CD8-positive, alpha-beta memory T cell (primary cell): Measurements from ENCODE around the gene FMNL3. TPM values are rescaled to one million over a fixed set of nuclear protein-coding genes. Genes with fewer than 3 reads are reported as not detected.
"Not testable (repeated sequence)": the region's sequence is repeated elsewhere in the genome, so short reads cannot be mapped to it uniquely, and the experiment has no call there.

ENCODE experiments used
- CTCF ChIA-PET: fragments of 350-600 bp; sonication (Branson Sonifier 250); formaldehyde crosslinking; loops from one replicate; lab custom pipeline; 2021; ENCODE audit warnings: antibody characterized with exemption; lab: Charles Lee
- POLR2A ChIA-PET: fragments of 350-600 bp; sonication (Branson Sonifier 250); formaldehyde crosslinking; loops from one replicate; lab custom pipeline; 2021; ENCODE audit warnings: antibody characterized with exemption; lab: Charles Lee
- DNase-seq, 5 donors: peaks; one replicate each; pipeline versions ENCODE4 v3.0.0 to v3.0.0-alpha.2; 2020 to 2022; ENCODE audit warnings: mixed read lengths in 1 of 5
- H3K27ac ChIP-seq: one replicate; pipeline ENCODE4 v1.7.0; 2013; ENCODE audit warnings: low read depth, mild to moderate bottlenecking, low read length, moderate library complexity
- H3K27me3 ChIP-seq: 2 replicates; pipeline ENCODE4 v1.7.0; 2013; ENCODE audit warnings: low read length, mild to moderate bottlenecking; ENCODE audit not compliant: insufficient read depth, poor library complexity, severe bottlenecking
- H3K36me3 ChIP-seq: 2 replicates; pipeline ENCODE4 v1.7.0; 2013; ENCODE audit warnings: mild to moderate bottlenecking, low read length, moderate library complexity; ENCODE audit not compliant: insufficient read depth
- H3K4me1 ChIP-seq: 2 replicates; pipeline ENCODE4 v1.7.0; 2013; ENCODE audit warnings: mild to moderate bottlenecking, low read length, moderate library complexity; ENCODE audit not compliant: insufficient read depth
- H3K4me3 ChIP-seq: 2 replicates; pipeline ENCODE4 v1.7.0; 2013; ENCODE audit warnings: mild to moderate bottlenecking, low read length
- H3K9me3 ChIP-seq: 2 replicates; pipeline ENCODE4 v1.7.0; 2013; ENCODE audit warnings: mild to moderate bottlenecking, low read length
- H3K27ac Mint-ChIP-seq, 8 donors: one replicate each; pipeline ENCODE4 v1.8.0; 2020 to 2021; ENCODE audit warnings: mixed read lengths in 8 of 8, mild to moderate bottlenecking in 6 of 8, inconsistent platforms in 3 of 8, moderate library complexity in 3 of 8
- H3K27me3 Mint-ChIP-seq, 2 donors: one replicate each; pipeline ENCODE4 v1.8.0; 2020 to 2021; ENCODE audit warnings: mixed read lengths in 2 of 2, mild to moderate bottlenecking in 1 of 2, moderate library complexity in 1 of 2
- H3K36me3 Mint-ChIP-seq, 3 donors: one replicate each; pipeline ENCODE4 v1.8.0; 2020 to 2021; ENCODE audit warnings: mixed read lengths in 3 of 3, inconsistent platforms in 1 of 3, mild to moderate bottlenecking in 1 of 3
- H3K4me1 Mint-ChIP-seq, 3 donors: one replicate each; pipeline ENCODE4 v1.8.0; 2020 to 2021; ENCODE audit warnings: mixed read lengths in 3 of 3, inconsistent platforms in 1 of 3, mild to moderate bottlenecking in 1 of 3
- H3K4me3 Mint-ChIP-seq, 7 donors: one replicate each; pipeline ENCODE4 v1.8.0; 2020 to 2021; ENCODE audit warnings: mixed read lengths in 7 of 7, mild to moderate bottlenecking in 6 of 7, moderate library complexity in 4 of 7, inconsistent platforms in 2 of 7
- H3K9me3 Mint-ChIP-seq, 5 donors: one replicate each; pipeline ENCODE4 v1.8.0; 2020 to 2022; ENCODE audit warnings: mixed read lengths in 5 of 5, mild to moderate bottlenecking in 3 of 5, moderate library complexity in 2 of 5, inconsistent platforms in 1 of 5
- polyA plus RNA-seq: library from polyadenylated mRNA; unstranded; fragments of 300-500 nt; fragmentation: Illumina TruSeq; gene quantifications from one replicate; pipeline ENCODE4 v1.2.3, GENCODE V29; 2021
- total RNA-seq, 2 experiments: library from RNA; stranded (reverse); gene quantifications; one replicate each; pipeline ENCODE4 v1.2.3, GENCODE V29; 2021

Gene FMNL3
- total and polyA plus RNA-seq, 3 experiments from 2014 or later, result 6.3 to 36.7 (median 35.8) TPM

DNA sequence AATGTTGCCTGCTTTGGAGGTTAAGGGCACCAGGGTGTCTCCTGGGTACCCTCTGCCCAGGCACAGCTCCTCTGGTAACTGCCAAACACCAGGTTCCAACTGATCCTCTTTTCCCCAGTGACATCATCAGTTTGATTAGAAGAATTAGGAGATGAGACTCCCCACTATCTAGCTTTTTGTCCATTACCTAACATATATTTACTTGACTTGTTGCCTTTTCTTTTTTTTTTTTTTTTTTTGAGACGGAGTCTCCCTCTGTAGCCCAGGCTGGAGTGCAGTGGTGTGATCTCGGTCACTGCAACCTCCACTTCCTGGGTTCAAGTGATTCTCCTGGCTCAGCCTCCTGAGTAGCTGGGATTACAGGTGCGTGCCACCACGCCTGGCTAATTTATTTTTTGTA lies 101.7 kb downstream of the FMNL3 start, which contains the start of gene FAM186B:
TSS of gene FAM186B (minus strand) at position 101 of the 400 bp plus-strand sequence. CDS start 162 bp downstream, outside the sequence.
- H3K27me3 Mint-ChIP-seq, result peaks cover 5 to 19% of the 10 kb centered on the region in 2 donors
- DNase-seq, H3K36me3 ChIP-seq, H3K4me1 Mint-ChIP-seq, H3K4me3 Mint-ChIP-seq, H3K27me3 ChIP-seq, H3K4me3 ChIP-seq, POLR2A ChIA-PET, H3K36me3 Mint-ChIP-seq, H3K27ac ChIP-seq, H3K4me1 ChIP-seq, H3K9me3 ChIP-seq: not testable (repeated sequence)
- CTCF ChIA-PET, result interaction anchor here (1.2 kb wide), 1 partner anchor 19 kb away, joined by 3 read pairs; no protein-coding TSS in a partner anchor
- H3K27ac Mint-ChIP-seq, result peak within 1 kb of the TSS in 1 of 8 donors; percentile 33
- peaks cover 3 to 11% (median 7%) of the 10 kb centered on the region in 5 donors for H3K9me3 Mint-ChIP-seq

DNA sequence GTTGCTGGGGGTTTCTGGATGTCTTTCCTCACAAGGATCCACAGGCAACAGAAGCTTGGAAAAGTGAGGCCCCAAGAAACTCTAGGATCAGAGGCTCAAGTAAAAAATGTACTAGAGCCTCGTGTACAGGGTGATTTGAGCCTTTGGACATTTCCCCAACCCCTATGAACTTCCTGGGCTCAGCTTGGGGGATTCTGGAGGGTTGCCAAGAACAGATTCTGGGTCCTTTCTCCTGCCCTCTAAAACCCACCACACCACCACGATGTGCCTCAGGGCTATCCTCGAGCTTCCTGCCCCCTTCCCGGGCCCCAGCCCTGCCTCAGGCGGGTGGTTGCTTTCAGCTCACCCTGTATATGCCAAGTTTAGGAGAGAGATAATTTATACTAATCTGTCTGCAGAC lies 102.3 kb downstream of the FMNL3 start:
- Mint-ChIP-seq H3K9me3 (peaks cover 0 to 6% (median under 1%) of the 10 kb centered on the region in 5 donors), H3K27me3 (peaks cover 0 to 15% of the 10 kb centered on the region in 2 donors), H3K4me3 (no peak overlapping the region), H3K4me1 (no peaks in the 10 kb centered on the region), H3K27ac (no peak overlapping the region), H3K36me3 (peaks cover 0 to 2% (median 0%) of the 10 kb centered on the region in 3 donors)
- no peak for DNase-seq
- H3K36me3 ChIP-seq, result no peaks in the 10 kb centered on the region
- H3K4me1 ChIP-seq, result no peaks in the 10 kb centered on the region
- H3K9me3 ChIP-seq, result no peaks in the 10 kb centered on the region
- H3K27me3 ChIP-seq, result no peaks in the 10 kb centered on the region
- no peak overlapping the region for H3K4me3 ChIP-seq
- POLR2A ChIA-PET, result no interaction called here
- CTCF ChIA-PET, result interaction anchor here (1.2 kb wide), 1 partner anchor 19 kb away, joined by 3 read pairs; no protein-coding TSS in a partner anchor
- no peak overlapping the region for H3K27ac ChIP-seq

DNA sequence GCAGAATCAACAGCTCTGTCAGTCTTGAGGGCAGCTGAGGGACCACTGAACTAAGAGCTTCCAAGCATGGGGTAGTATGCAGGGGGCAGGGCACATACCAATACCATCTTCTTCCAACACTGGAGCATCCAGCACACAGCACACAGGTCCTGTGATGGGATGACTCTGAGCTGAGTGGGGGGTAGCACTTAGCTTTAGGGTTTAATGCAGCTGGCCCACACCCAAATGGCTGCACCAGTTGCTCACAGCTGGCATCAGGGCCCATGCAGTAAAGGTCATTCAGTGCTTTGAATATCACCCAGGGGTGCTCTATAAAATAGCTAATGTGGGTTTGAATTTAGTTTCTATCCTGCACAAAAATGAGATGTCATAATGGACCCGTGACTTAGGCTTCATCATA lies 103.5 kb downstream of the FMNL3 start:
- Histone ChIP-seq H3K9me3 (no peaks in the 10 kb centered on the region), H3K27ac (no peak overlapping the region), H3K27me3 (no peaks in the 10 kb centered on the region), H3K4me3 (no peak overlapping the region), H3K36me3 (no peaks in the 10 kb centered on the region), H3K4me1 (no peaks in the 10 kb centered on the region)
- peaks cover 0 to 7% of the 10 kb centered on the region in 2 donors for H3K27me3 Mint-ChIP-seq
- ChIA-PET POLR2A (interaction anchor here (0.5 kb wide), 1 partner anchor 66 kb away, joined by 4 read pairs; no protein-coding TSS in a partner anchor), CTCF (interaction anchor here (1.1 kb wide), 1 partner anchor 50 kb away, joined by 3 read pairs; no protein-coding TSS in a partner anchor)
- H3K36me3 Mint-ChIP-seq, result no peaks in the 10 kb centered on the region
- DNase-seq, result no peak
- H3K9me3 Mint-ChIP-seq, result no peaks in the 10 kb centered on the region
- no peak overlapping the region for H3K4me3 Mint-ChIP-seq
- H3K27ac Mint-ChIP-seq, result no peak overlapping the region
- no peaks in the 10 kb centered on the region for H3K4me1 Mint-ChIP-seq

DNA sequence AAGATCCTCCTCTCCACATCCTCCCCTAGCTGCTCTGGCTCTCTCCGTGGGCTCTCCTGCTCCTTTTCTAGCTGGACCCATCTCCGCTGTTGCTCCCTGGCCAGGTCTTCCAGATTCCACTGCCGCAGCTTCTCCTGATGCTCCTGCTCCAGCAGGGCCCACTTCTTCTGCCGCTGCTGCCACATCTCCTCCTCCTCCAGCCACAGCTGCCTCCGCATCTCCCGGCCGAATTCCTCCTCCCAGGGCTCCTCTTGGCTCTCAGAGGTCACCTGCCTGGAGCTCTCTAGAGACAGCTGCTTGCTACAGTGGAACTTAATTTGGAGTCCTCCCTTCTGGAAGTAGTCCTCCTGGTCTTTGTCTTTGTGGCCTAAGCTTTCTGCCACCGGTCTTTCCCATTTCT lies 107.2 kb downstream of the FMNL3 start:
- H3K27me3 ChIP-seq, result no peaks in the 10 kb centered on the region
- no peaks in the 10 kb centered on the region for H3K9me3 Mint-ChIP-seq
- ChIA-PET POLR2A (no interaction called here), CTCF (interaction anchor here (0.9 kb wide), 1 partner anchor 20 kb away, joined by 4 read pairs; no protein-coding TSS in a partner anchor)
- no peaks in the 10 kb centered on the region for H3K36me3 Mint-ChIP-seq
- no peaks in the 10 kb centered on the region for H3K9me3 ChIP-seq
- H3K4me1 Mint-ChIP-seq, result no peaks in the 10 kb centered on the region
- H3K4me3 ChIP-seq, result no peak overlapping the region
- no peak for DNase-seq
- no peaks in the 10 kb centered on the region for H3K4me1 ChIP-seq
- no peak overlapping the region for H3K4me3 Mint-ChIP-seq
- H3K27ac ChIP-seq, result no peak overlapping the region
- H3K27me3 Mint-ChIP-seq, result no peaks in the 10 kb centered on the region
- no peaks in the 10 kb centered on the region for H3K36me3 ChIP-seq
- H3K27ac Mint-ChIP-seq, result no peak overlapping the region

DNA sequence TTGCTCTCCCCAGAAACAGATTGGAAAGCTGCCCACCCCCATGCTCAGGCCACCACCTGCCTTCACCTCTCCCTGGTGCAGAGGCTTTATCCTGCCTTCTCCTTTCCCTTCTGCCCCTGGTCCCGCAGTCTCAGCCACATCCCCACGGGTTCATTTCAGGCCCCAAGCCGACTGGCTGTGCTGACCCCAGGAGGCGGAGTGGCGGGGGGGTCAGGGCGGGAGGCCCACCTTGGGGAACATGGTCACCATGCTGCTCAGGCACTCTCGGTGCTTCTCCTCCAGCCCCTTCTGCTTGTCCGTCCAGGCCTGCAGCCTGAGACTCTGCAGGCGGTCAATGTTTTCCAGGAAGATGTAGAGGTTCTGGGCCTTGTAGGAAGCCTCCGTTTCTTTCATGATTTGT lies 108.7 kb downstream of the FMNL3 start:
- Mint-ChIP-seq H3K4me3 (no peak overlapping the region), H3K9me3 (no peaks in the 10 kb centered on the region), H3K27me3 (no peaks in the 10 kb centered on the region), H3K36me3 (no peaks in the 10 kb centered on the region), H3K4me1 (no peaks in the 10 kb centered on the region), H3K27ac (peak overlapping the region in 2 of 8 donors; percentile 56 to 75)
- no peak for DNase-seq
- ChIA-PET POLR2A (no interaction called here), CTCF (no interaction called here)
- Histone ChIP-seq H3K36me3 (no peaks in the 10 kb centered on the region), H3K27ac (no peak overlapping the region), H3K9me3 (no peaks in the 10 kb centered on the region), H3K4me1 (no peaks in the 10 kb centered on the region), H3K27me3 (no peaks in the 10 kb centered on the region), H3K4me3 (no peak overlapping the region)

DNA sequence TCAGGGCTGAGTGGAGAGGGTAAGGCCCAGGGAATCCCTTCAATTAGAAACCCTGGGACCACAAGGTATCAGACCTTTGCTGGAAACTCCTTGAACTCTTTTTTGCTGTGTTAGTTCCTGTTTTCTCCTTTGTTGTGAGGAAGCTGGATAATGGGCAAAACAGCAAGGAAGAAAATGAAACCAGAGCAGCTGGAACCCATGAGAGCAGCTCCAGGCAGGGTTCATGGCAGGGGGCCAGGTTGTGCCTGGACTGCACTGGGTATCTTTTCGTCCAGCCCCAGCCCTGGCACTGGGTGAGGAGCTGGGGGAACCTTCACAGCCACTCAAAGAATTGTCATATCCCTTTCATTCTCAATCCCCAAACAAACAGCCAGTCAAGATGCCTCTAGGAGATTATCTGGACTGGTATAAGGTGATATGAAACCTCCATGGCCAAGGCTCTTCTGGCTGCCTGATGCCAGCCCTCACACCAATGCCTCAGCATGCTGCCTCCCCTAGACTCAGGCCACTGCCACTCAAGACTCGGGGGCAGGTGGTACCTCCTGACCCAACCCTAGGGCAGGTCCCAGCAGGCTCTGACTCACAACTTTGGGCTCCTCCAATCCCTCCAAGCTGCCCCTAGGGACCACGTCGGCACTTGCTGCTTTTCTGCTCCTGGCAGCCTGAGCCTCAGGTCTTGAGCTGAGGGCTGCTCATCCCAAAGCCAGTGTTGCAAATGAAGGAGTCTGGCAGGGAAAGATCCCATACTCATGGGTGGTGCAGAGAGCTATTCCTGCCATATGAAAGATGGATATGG lies 118.3 kb downstream of the FMNL3 start:
- no peaks in the 10 kb centered on the region for H3K27me3 ChIP-seq
- H3K9me3 ChIP-seq, result no peaks in the 10 kb centered on the region
- Mint-ChIP-seq H3K4me1 (peaks cover 0 to under 1% (median 0%) of the 10 kb centered on the region in 3 donors), H3K27me3 (no peaks in the 10 kb centered on the region), H3K4me3 (no peak overlapping the region), H3K36me3 (peaks cover 14 to 29% (median 15%) of the 10 kb centered on the region in 3 donors), H3K9me3 (peaks cover 0 to 3% (median 0%) of the 10 kb centered on the region in 5 donors), H3K27ac (no peak overlapping the region)
- CTCF ChIA-PET, result no interaction called here
- H3K4me3 ChIP-seq, result no peak overlapping the region
- H3K36me3 ChIP-seq, result no peaks in the 10 kb centered on the region
- no peak overlapping the region for H3K27ac ChIP-seq
- POLR2A ChIA-PET, result no interaction called here
- DNase-seq, result no peak
- no peaks in the 10 kb centered on the region for H3K4me1 ChIP-seq

DNA sequence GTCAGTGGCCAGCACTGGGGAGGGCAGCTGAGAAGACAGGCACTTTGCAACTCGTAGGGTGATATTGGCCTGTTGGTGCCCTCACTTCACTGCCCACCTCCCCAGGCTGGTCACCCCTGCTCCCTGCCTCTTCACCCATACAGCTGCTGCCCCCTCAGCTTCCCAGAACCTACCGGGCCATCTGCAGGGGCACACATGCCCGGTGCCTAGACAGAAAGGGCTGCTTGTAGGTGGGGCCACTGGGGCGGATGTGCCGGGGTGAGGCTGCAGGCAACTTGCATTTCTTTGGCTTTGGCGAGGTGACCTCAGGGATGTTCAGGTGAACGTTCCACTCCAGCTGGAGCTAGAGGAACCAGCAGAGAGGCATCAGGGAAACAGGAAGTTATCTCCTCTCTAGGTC lies 118.9 kb downstream of the FMNL3 start:
- H3K4me3 Mint-ChIP-seq, result no peak overlapping the region
- DNase-seq, result no peak
- ChIA-PET CTCF (no interaction called here), POLR2A (no interaction called here)
- Histone ChIP-seq H3K27ac (no peak overlapping the region), H3K9me3 (no peaks in the 10 kb centered on the region), H3K4me3 (no peak overlapping the region), H3K27me3 (no peaks in the 10 kb centered on the region), H3K36me3 (no peaks in the 10 kb centered on the region), H3K4me1 (no peaks in the 10 kb centered on the region)
- peaks cover 0 to 3% (median 0%) of the 10 kb centered on the region in 5 donors for H3K9me3 Mint-ChIP-seq
- peaks cover 14 to 36% (median 15%) of the 10 kb centered on the region in 3 donors for H3K36me3 Mint-ChIP-seq
- peaks cover 0 to 1% (median 0%) of the 10 kb centered on the region in 3 donors for H3K4me1 Mint-ChIP-seq
- no peak overlapping the region for H3K27ac Mint-ChIP-seq
- no peaks in the 10 kb centered on the region for H3K27me3 Mint-ChIP-seq

DNA sequence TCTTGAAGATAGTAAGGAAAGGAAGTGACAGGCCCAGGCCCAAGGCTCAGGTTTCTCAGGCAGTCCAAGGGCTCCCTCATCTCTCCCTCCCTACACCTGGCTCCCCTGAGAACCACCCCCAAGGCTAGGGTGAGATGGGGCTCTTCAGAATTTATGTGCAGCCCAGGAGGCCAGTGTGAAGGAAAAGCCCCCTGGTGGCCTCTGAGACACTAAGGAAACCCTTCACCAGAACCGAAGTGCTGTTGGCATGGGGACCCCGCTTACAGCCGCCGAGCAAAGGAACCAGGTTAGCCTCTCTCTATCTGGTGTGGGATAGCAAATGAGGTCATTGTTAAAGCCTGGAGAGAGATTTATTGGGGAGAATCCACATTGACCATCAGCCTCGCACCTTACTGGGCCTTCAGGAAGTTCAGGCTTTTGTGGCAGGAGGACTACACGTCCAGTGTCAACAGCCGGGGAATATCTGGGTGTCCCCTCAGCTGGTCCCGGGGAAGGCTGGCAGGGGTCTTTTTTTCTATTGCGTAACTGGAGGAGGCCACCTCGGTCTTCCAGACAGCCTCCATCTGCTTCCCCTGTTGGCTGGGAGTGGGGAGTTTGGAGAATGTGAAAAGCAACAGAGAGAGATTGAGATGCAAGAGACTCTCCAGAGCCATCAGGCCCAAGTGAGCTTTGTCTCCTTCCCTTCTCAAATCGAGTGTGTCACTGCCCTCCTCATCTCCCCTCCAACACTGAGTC lies 119.9 kb downstream of the FMNL3 start:
- POLR2A ChIA-PET, result no interaction called here
- no peaks in the 10 kb centered on the region for H3K36me3 ChIP-seq
- H3K4me3 Mint-ChIP-seq, result no peak overlapping the region
- peaks cover 0 to 1% (median 0%) of the 10 kb centered on the region in 3 donors for H3K4me1 Mint-ChIP-seq
- no peaks in the 10 kb centered on the region for H3K4me1 ChIP-seq
- H3K4me3 ChIP-seq, result no peak overlapping the region
- CTCF ChIA-PET, result no interaction called here
- H3K27ac Mint-ChIP-seq, result no peak overlapping the region
- no peak overlapping the region for H3K27ac ChIP-seq
- no peaks in the 10 kb centered on the region for H3K27me3 Mint-ChIP-seq
- H3K36me3 Mint-ChIP-seq, result peaks cover 14 to 42% (median 16%) of the 10 kb centered on the region in 3 donors
- no peak for DNase-seq
- H3K9me3 Mint-ChIP-seq, result peaks cover 0 to 3% (median 0%) of the 10 kb centered on the region in 5 donors
- no peaks in the 10 kb centered on the region for H3K27me3 ChIP-seq
- H3K9me3 ChIP-seq, result no peaks in the 10 kb centered on the region
